KMS-11 (cell line): Measurements from ENCODE around the gene TFRC.
A peak's percentile ranks its signal among the peaks of the same experiment; 100 is the strongest.

Source experiments
- H2AFZ ChIP-seq: fragments of 200-600 bp; sonication (generic); 2 replicates; pipeline ENCODE4 v1.6.1; 2016; ENCODE audit warnings: antibody characterized with exemption, mixed run types, low read depth
- H3K27ac ChIP-seq: fragments of 200-600 bp; sonication (generic); 2 replicates; pipeline ENCODE4 v1.6.1; 2016; ENCODE audit warnings: mild to moderate bottlenecking, mixed run types
- H3K27me3 ChIP-seq: fragments of 200-600 bp; sonication (generic); 2 replicates; pipeline ENCODE4 v1.6.1; 2017; ENCODE audit warnings: mild to moderate bottlenecking, low read depth, mixed run types, moderate library complexity; ENCODE audit not compliant: insufficient read depth
- H3K36me3 ChIP-seq: fragments of 200-600 bp; sonication (generic); 2 replicates; pipeline ENCODE4 v1.6.1; 2017; ENCODE audit warnings: mild to moderate bottlenecking, mixed run types; ENCODE audit not compliant: insufficient read depth
- H3K4me1 ChIP-seq: fragments of 200-600 bp; sonication (generic); 2 replicates; pipeline ENCODE4 v1.6.1; 2016; ENCODE audit warnings: mild to moderate bottlenecking, low read depth, mixed run types; ENCODE audit not compliant: poor library complexity, severe bottlenecking
- H3K4me2 ChIP-seq: fragments of 200-600 bp; sonication (generic); 2 replicates; pipeline ENCODE4 v1.7.0; 2016; ENCODE audit warnings: mild to moderate bottlenecking, mixed run types
- H3K4me3 ChIP-seq: fragments of 200-600 bp; sonication (generic); IDR thresholded peaks from 2 replicates; pipeline ENCODE4 v1.6.1; 2017; ENCODE audit warnings: low read depth, low read length, mixed read lengths; ENCODE audit not compliant: insufficient read depth
- H3K79me2 ChIP-seq: fragments of 200-600 bp; sonication (generic); 2 replicates; pipeline ENCODE4 v1.6.1; 2016; ENCODE audit warnings: low read depth, mixed run types; ENCODE audit not compliant: insufficient read depth
- H3K9ac ChIP-seq: fragments of 200-600 bp; sonication (generic); 2 replicates; pipeline ENCODE4 v1.6.1; 2016; ENCODE audit warnings: mild to moderate bottlenecking, mixed run types
- H4K20me1 ChIP-seq: fragments of 200-600 bp; sonication (generic); 2 replicates; pipeline ENCODE4 v1.6.1; 2016; ENCODE audit warnings: mild to moderate bottlenecking, mixed run types; ENCODE audit not compliant: insufficient read depth
- TF ChIP-seq, protein P1 (sequence below): fragments of 200-600 bp; sonication (generic); conservative IDR thresholded peaks from 2 replicates; pipeline ENCODE4 v1.6.1; 2017; ENCODE audit warnings: low read depth, mild to moderate bottlenecking, antibody characterized with exemption, low read length, moderate library complexity, mixed read lengths

Gene TFRC

DNA sequence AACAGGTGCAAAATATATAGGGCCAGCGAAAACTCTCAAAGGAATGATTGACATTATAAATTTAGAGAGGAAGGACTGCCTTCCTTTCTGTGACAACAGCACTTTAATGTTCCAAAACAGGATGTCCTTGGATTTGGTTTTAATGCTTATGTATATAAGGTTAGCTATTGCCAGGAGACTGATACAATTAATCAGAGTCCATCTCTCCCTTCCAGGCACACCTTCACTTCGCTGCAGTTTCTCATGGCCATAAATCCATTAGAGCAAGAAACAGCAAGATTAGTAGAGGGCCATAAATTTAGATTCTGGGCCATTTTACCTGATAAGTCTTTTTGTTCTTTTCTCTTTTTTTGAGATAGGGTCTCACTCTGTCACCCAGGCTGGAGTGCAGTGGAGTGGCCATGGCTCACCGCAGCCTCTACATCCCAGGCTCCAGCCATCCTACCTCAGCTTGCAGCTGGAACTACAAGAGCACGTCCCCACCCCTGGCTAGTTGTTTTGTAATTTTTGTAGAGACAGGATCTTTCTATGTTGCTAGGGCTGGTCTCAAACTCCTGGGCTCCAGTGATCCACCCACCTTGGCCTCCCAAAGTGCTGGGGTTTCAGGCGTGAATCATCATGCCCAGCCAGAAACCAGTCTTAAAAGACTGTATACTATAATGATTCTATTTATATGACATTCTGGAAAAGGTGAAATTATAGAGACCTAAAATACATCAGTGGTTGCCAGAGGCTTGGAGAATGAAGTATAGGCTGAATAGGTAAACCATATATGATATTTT, 15.7 kb upstream of the TFRC start:
- Histone ChIP-seq H2AFZ (peak overlapping the region; percentile 58), H3K27ac (peak overlapping the region; percentile 97)

DNA sequence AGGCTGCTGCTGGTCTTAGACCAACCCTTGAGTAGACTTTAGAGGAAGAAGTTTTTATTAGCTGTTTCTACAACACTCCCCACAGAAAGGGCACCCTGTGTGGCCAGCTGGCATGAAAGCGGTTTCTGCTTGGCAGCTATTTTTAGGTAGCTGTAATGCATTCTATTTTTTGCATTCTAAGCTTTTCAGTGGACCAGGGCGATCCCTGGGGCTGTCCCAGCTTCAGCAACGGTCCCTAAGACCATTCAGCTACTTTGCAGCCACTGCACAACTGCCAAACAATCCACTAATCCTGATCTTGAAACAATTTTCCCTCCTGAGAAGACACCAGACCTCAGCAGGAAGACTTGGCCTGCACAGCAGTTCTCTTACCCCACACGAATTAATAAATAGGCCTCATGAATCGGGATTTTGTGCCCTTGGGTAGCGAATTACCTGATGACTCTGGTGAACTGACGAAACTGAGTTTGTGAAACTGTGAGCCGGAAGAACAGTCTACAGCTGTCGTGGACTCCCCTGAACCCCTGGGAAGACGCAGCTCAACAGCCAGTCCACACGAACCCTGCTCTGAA, 14.6 kb upstream of the TFRC start:
- H3K4me2 ChIP-seq: peak overlapping the region; percentile 88
- peak overlapping the region; percentile 97 for H3K27ac ChIP-seq
- H2AFZ ChIP-seq: peak overlapping the region; percentile 58
- H4K20me1 ChIP-seq: no peaks in the 10 kb centered on the region
- no peaks in the 10 kb centered on the region for H3K27me3 ChIP-seq
- TF ChIP-seq, protein P1, sequence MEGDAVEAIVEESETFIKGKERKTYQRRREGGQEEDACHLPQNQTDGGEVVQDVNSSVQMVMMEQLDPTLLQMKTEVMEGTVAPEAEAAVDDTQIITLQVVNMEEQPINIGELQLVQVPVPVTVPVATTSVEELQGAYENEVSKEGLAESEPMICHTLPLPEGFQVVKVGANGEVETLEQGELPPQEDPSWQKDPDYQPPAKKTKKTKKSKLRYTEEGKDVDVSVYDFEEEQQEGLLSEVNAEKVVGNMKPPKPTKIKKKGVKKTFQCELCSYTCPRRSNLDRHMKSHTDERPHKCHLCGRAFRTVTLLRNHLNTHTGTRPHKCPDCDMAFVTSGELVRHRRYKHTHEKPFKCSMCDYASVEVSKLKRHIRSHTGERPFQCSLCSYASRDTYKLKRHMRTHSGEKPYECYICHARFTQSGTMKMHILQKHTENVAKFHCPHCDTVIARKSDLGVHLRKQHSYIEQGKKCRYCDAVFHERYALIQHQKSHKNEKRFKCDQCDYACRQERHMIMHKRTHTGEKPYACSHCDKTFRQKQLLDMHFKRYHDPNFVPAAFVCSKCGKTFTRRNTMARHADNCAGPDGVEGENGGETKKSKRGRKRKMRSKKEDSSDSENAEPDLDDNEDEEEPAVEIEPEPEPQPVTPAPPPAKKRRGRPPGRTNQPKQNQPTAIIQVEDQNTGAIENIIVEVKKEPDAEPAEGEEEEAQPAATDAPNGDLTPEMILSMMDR: no peak
- H3K79me2 ChIP-seq: no peaks in the 10 kb centered on the region; the same call in 1 of the 2 replicates
- H3K4me1 ChIP-seq: peaks cover 64% of the 10 kb centered on the region
- peak overlapping the region; percentile 94 for H3K4me3 ChIP-seq
- H3K36me3 ChIP-seq: no peaks in the 10 kb centered on the region
- peak overlapping the region; percentile 83 for H3K9ac ChIP-seq

More for the DNA sequence above, 15.7 kb upstream of the TFRC start:
- Histone ChIP-seq H3K4me3 (peak overlapping the region; percentile 78), H3K36me3 (no peaks in the 10 kb centered on the region), H3K9ac (peak overlapping the region; percentile 83), H3K27me3 (no peaks in the 10 kb centered on the region), H3K4me2 (peak overlapping the region; percentile 88), H3K4me1 (peaks cover 57% of the 10 kb centered on the region), H4K20me1 (no peaks in the 10 kb centered on the region), H3K79me2 (no peaks in the 10 kb centered on the region; the same call in 1 of the 2 replicates)
- TF ChIP-seq, protein P1: no peak

DNA sequence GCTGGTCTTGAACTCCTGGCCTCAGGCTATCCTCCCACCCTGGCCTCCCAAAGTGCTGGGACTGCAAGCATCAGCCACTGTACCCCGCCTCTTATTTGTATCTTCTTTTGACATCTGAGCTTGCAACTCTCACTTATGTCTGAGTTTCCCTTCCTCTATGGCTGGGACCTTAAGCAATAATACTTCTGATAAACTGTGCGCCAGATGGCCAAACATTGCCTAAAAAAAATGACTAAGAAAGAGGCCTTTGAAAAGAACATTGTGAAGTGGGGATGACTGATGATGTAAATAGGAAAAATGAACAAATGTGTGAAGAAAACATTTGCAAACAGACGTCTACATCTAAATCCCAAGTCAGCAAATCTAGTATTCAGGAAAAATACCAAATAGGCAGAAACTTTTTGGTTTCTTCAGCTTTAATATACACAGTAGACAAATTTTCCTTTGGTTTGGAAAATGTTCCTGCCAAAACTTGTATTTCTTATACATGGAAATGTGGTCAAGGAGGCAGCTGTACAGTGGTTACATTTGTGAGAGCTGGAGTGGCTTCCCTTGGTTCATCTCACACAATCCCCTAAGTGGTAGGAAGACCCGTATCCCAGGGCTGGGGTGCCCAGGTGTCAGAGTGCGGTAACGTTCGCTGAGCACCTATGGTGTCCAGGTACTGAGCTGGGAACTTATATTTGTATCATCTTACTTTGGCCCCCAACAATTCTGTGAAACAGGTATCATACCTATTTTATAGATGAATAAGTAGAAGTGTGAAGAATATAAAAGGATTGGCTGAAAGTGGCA, 11.6 kb upstream of the TFRC start:
- no peaks in the 10 kb centered on the region for H3K36me3 ChIP-seq
- peak overlapping the region; percentile 8; the same call in 1 of the 2 replicates for H3K27ac ChIP-seq
- peak overlapping the region; percentile 23 for H3K4me2 ChIP-seq
- TF ChIP-seq, protein P1: no peak
- no peak overlapping the region for H2AFZ ChIP-seq
- no peak overlapping the region for H3K4me3 ChIP-seq
- H3K79me2 ChIP-seq: no peaks in the 10 kb centered on the region; the same call in 1 of the 2 replicates
- H3K4me1 ChIP-seq: peaks cover 70% of the 10 kb centered on the region
- H4K20me1 ChIP-seq: no peaks in the 10 kb centered on the region
- no peak overlapping the region for H3K9ac ChIP-seq
- no peaks in the 10 kb centered on the region for H3K27me3 ChIP-seq

DNA sequence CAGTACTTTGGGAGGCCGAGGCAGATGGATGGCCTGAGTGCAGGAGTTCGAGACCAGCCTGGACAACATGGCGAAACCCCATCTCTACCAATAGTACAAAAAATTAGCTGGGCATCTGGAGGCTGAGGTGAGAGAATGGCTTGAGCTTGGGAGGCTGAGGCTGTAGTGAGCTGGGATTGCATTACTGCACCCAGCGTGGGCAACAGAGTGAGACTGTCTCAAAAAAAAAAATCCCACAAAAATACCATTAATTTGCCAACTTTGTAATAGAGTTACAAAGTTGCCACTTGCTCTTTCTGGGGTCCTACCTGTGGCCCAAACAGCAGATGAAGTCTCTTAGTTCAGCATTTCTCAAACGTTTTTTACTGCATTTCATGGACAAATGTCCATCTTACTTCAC, 6.0 kb upstream of the TFRC start:
- Histone ChIP-seq H3K4me1 (peaks cover 47% of the 10 kb centered on the region), H3K36me3 (no peaks in the 10 kb centered on the region), H4K20me1 (no peaks in the 10 kb centered on the region), H3K27me3 (no peaks in the 10 kb centered on the region), H3K79me2 (no peaks in the 10 kb centered on the region), H3K4me2 (no peak overlapping the region), H3K4me3 (no peak overlapping the region), H2AFZ (no peak overlapping the region), H3K9ac (no peak overlapping the region), H3K27ac (no peak overlapping the region)
- TF ChIP-seq, protein P1: no peak
